Hepatocyte (in vitro differentiated cells): ENCODE data around the gene CCL25. TPM values are rescaled to one million over a fixed set of nuclear protein-coding genes. Genes with fewer than 3 reads are reported as not detected.

Experiments
- DNase-seq: peaks from one replicate; pipeline ENCODE4 v3.0.0-alpha.2; 2016; ENCODE audit warnings: low spot score
- H2AFZ ChIP-seq: fragments of 200-600 bp; sonication (generic); 2 replicates; pipeline ENCODE4 v1.6.0; 2016; ENCODE audit warnings: antibody characterized with exemption, mild to moderate bottlenecking
- H3K27ac ChIP-seq: fragments of 200-600 bp; sonication (generic); 2 replicates; pipeline ENCODE4 v1.5.1; 2016; ENCODE audit warnings: mild to moderate bottlenecking
- H3K27me3 ChIP-seq: fragments of 200-600 bp; sonication (generic); 2 replicates; pipeline ENCODE4 v1.6.1; 2016
- H3K36me3 ChIP-seq: fragments of 200-600 bp; sonication (generic); replicated peaks from 2 replicates; pipeline ENCODE4 v1.5.1; 2016; ENCODE audit warnings: low read depth; ENCODE audit not compliant: insufficient read depth
- H3K4me1 ChIP-seq: fragments of 200-600 bp; sonication (generic); 2 replicates; pipeline ENCODE4 v1.5.1; 2016; ENCODE audit warnings: mild to moderate bottlenecking, moderate library complexity; ENCODE audit not compliant: insufficient read depth
- H3K4me2 ChIP-seq: fragments of 200-600 bp; sonication (generic); 2 replicates; pipeline ENCODE4 v1.6.0; 2016
- H3K4me3 ChIP-seq: fragments of 200-600 bp; sonication (generic); 2 replicates; pipeline ENCODE4 v1.5.1; 2016; ENCODE audit warnings: mild to moderate bottlenecking
- H3K79me2 ChIP-seq: fragments of 200-600 bp; sonication (generic); 2 replicates; pipeline ENCODE4 v1.6.0; 2017; ENCODE audit warnings: mild to moderate bottlenecking
- H3K9me2 ChIP-seq: fragments of 200-600 bp; sonication (generic); replicated peaks from 2 replicates; pipeline ENCODE4 v1.6.0; 2017; ENCODE audit warnings: mild to moderate bottlenecking; ENCODE audit not compliant: insufficient read depth
- H3K9me3 ChIP-seq: fragments of 200-600 bp; sonication (generic); 2 replicates; pipeline ENCODE4 v1.5.1; 2016; ENCODE audit warnings: low read depth, mild to moderate bottlenecking
- H4K20me1 ChIP-seq: fragments of 200-600 bp; sonication (generic); 2 replicates; pipeline ENCODE4 v1.6.0; 2016; ENCODE audit warnings: mild to moderate bottlenecking; ENCODE audit not compliant: insufficient read depth, poor library complexity, severe bottlenecking
- EZH2 ChIP-seq: fragments of 200-600 bp; sonication (generic); IDR thresholded peaks from 2 replicates; pipeline ENCODE4 v1.6.1; 2016; ENCODE audit warnings: antibody characterized with exemption, mild to moderate bottlenecking, borderline replicate concordance
- EZH2phosphoT487 ChIP-seq: fragments of 200-600 bp; sonication (generic); IDR thresholded peaks from one replicate; pipeline ENCODE4 v1.6.1; 2018; ENCODE audit warnings: antibody characterized with exemption, mild to moderate bottlenecking, low read depth, moderate library complexity; ENCODE audit not compliant: unreplicated experiment, severe bottlenecking
- WGBS: methylation state at CpG from one replicate; pipeline ENCODE4 v1.1.6; 2016; ENCODE audit warnings: low lambda C conversion rate; ENCODE audit errors: missing lambda C conversion rate; 5-methylcytosine and 5-hydroxymethylcytosine counted together
- polyA plus RNA-seq: library from polyadenylated mRNA; unstranded; fragments of >200 nt; fragmentation: Nextera tagmentation; extraction: Ambion mirVana; gene quantifications from 2 replicates; pipeline ENCODE4 v1.2.1, GENCODE V29; 2016
- total RNA-seq: library from RNA; depleted of rRNA; stranded (reverse); fragments of >200 nt; gene quantifications from 2 replicates; pipeline ENCODE4 v1.2.3, GENCODE V29; 2014
- TF ChIP-seq, protein P1 (sequence below): fragments of 200-600 bp; sonication (generic); IDR thresholded peaks from 2 replicates; pipeline ENCODE4 v1.5.1; 2016; ENCODE audit warnings: antibody characterized with exemption, mild to moderate bottlenecking; ENCODE audit not compliant: poor library complexity

Gene CCL25
- total and polyA plus RNA-seq, 2 experiments from 2014 or later: not detected

DNA sequence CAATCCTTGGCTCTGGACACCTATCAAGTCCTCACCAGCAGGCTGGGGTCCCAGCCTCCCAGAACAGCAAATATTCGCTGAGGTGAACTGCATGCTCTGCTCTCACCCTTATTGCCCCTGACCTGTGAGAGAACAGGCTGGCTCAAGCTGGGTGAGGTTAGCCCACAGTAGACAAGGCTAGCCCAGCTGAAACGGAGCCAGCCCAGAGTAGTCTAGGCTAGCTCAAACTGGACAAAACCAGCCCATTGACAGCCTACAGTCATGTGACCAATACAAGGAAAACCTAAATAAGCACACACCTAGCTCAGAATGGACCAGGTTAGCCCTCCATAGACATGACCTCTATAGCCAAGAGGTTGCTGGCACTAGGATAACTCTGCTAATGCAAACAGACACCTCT lies 38.4 kb downstream of the CCL25 start:
- Histone ChIP-seq H3K9me3 (peaks cover 9% of the 10 kb centered on the region), H3K79me2 (no peaks in the 10 kb centered on the region), H3K4me2 (no peak overlapping the region), H3K4me1 (no peaks in the 10 kb centered on the region), H3K9me2 (no peaks in the 10 kb centered on the region), H3K27me3 (no peaks in the 10 kb centered on the region), H2AFZ (no peak overlapping the region), H4K20me1 (no peaks in the 10 kb centered on the region), H3K27ac (no peak overlapping the region), H3K36me3 (no peaks in the 10 kb centered on the region), H3K4me3 (no peak overlapping the region)
- no peak for DNase-seq
- TF ChIP-seq, protein P1, sequence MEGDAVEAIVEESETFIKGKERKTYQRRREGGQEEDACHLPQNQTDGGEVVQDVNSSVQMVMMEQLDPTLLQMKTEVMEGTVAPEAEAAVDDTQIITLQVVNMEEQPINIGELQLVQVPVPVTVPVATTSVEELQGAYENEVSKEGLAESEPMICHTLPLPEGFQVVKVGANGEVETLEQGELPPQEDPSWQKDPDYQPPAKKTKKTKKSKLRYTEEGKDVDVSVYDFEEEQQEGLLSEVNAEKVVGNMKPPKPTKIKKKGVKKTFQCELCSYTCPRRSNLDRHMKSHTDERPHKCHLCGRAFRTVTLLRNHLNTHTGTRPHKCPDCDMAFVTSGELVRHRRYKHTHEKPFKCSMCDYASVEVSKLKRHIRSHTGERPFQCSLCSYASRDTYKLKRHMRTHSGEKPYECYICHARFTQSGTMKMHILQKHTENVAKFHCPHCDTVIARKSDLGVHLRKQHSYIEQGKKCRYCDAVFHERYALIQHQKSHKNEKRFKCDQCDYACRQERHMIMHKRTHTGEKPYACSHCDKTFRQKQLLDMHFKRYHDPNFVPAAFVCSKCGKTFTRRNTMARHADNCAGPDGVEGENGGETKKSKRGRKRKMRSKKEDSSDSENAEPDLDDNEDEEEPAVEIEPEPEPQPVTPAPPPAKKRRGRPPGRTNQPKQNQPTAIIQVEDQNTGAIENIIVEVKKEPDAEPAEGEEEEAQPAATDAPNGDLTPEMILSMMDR: no peak
- TF ChIP-seq EZH2phosphoT487: no peak
- no peak for TF ChIP-seq EZH2
- 100% methylated on average over 2 of the region's 2 CpGs for WGBS

DNA sequence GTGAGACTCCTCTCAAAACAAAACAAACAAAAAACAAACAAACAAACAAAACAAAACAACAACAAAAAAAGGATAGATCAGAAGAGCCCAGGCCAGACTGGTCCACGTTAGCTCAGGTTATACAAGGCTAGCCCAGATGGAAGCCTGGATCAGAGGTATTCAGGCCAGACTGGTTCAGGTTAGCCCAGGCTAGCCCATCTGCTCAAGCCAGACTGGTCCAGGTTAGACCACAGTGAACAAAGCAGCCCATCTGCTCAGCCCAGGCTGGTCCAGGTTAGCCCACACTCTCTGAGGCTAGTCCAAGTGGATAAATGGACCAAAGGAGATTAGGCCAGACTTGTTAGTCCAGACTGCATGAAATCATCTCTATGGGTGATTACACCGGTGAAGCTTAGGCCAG lies 41.2 kb downstream of the CCL25 start:
- no peaks in the 10 kb centered on the region for H3K9me2 ChIP-seq
- no peaks in the 10 kb centered on the region for H3K79me2 ChIP-seq
- H2AFZ ChIP-seq: no peak overlapping the region
- no peak overlapping the region for H3K27ac ChIP-seq
- no peaks in the 10 kb centered on the region for H3K4me1 ChIP-seq
- TF ChIP-seq, protein P1: no peak
- TF ChIP-seq EZH2phosphoT487: no peak
- no peak for TF ChIP-seq EZH2
- H3K4me2 ChIP-seq: no peak overlapping the region
- no peaks in the 10 kb centered on the region for H3K27me3 ChIP-seq
- WGBS: 98% methylated on average over 2 of the region's 2 CpGs
- H3K36me3 ChIP-seq: no peaks in the 10 kb centered on the region
- peaks cover 11% of the 10 kb centered on the region for H3K9me3 ChIP-seq
- no peaks in the 10 kb centered on the region for H4K20me1 ChIP-seq
- no peak for DNase-seq
- no peak overlapping the region for H3K4me3 ChIP-seq

DNA sequence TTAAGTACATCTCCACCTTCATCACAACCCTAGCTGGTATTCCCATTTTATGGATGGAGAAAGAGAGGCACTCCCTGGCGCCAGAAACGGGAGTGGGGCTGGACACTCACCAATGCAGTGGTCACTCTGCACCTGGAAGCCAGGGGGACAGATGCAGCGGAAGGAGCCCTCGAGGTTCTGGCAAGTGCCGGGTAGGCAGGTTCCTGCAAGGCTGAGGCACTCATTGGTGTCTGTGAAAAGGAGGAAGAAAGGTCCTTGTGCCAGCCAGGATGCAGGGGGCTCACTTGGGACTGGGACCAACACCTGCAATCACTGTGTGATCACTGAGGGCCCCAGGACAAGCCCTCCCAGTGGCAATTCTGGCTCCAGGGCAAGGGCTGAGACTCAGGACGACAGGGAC lies 41.8 kb downstream of the CCL25 start:
- H3K4me2 ChIP-seq: no peak overlapping the region

More for the DNA sequence above, 41.8 kb downstream of the CCL25 start:
- H3K4me3 ChIP-seq: no peak overlapping the region
- no peaks in the 10 kb centered on the region for H3K4me1 ChIP-seq
- TF ChIP-seq EZH2phosphoT487: no peak
- TF ChIP-seq, protein P1: no peak
- TF ChIP-seq EZH2: no peak
- H3K36me3 ChIP-seq: no peaks in the 10 kb centered on the region
- H3K9me3 ChIP-seq: peaks cover 11% of the 10 kb centered on the region
- no peaks in the 10 kb centered on the region for H4K20me1 ChIP-seq
- H2AFZ ChIP-seq: no peak overlapping the region
- DNase-seq: no peak
- H3K9me2 ChIP-seq: no peaks in the 10 kb centered on the region
- no peaks in the 10 kb centered on the region for H3K27me3 ChIP-seq
- WGBS: 93% methylated on average over 6 of the region's 6 CpGs
- H3K27ac ChIP-seq: no peak overlapping the region
- H3K79me2 ChIP-seq: no peaks in the 10 kb centered on the region
